ENCODE measurements around the gene STK10.

DNA sequence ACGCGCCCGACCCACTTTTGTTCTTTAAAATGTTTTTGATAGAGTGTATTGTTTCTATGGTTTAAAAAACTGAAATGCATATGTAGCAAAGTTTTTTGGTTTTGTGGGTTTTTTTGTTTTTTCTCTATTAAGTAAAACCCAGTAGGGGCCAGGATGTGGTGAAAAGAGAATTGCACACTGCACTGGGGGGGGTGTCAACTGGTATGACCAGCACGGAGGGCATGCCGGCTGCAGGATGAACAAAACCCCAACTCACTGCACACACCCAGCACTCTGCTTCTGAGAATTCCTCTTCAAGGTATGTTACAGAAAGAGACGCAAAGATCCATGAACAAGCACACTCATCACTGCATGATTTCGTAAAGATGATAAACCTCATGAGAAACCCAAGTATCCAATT, 75.0 kb downstream of the STK10 start:
- TF ChIP-seq, protein P1, sequence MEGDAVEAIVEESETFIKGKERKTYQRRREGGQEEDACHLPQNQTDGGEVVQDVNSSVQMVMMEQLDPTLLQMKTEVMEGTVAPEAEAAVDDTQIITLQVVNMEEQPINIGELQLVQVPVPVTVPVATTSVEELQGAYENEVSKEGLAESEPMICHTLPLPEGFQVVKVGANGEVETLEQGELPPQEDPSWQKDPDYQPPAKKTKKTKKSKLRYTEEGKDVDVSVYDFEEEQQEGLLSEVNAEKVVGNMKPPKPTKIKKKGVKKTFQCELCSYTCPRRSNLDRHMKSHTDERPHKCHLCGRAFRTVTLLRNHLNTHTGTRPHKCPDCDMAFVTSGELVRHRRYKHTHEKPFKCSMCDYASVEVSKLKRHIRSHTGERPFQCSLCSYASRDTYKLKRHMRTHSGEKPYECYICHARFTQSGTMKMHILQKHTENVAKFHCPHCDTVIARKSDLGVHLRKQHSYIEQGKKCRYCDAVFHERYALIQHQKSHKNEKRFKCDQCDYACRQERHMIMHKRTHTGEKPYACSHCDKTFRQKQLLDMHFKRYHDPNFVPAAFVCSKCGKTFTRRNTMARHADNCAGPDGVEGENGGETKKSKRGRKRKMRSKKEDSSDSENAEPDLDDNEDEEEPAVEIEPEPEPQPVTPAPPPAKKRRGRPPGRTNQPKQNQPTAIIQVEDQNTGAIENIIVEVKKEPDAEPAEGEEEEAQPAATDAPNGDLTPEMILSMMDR (IDR thresholded peaks at IDR 0.05), result no peak
- TF ChIP-seq EZH2 (IDR thresholded peaks at IDR 0.05; ENCODE audit: borderline replicate concordance, insufficient read depth, low read depth, low read length, poor library complexity, severe bottlenecking), result no peak
